ENCODE results near the gene COX8A.
A peak's percentile ranks its signal among the peaks of the same experiment; 100 is the strongest.

GRCh38 chr11:64000026-64000739, 25.8 kb downstream of the COX8A start:
- TF ChIP-seq CTCF (IDR thresholded peaks at IDR 0.05) (peak; percentile 71 to 98 (median 90)), POLR2A (IDR thresholded peaks at IDR 0.05) (peak in 1 of 2 donors; percentile 24)

Measured in uterus (tissue), 2 donors.